ENCODE results near the gene FN3KRP. TPM values are rescaled to one million over a fixed set of nuclear protein-coding genes. Genes with fewer than 3 reads are reported as not detected.
A peak's percentile ranks its signal among the peaks of the same experiment; 100 is the strongest.

Gene FN3KRP
- total RNA-seq, 2 donors from 2014 or later = 26.1 to 28.3 TPM

DNA sequence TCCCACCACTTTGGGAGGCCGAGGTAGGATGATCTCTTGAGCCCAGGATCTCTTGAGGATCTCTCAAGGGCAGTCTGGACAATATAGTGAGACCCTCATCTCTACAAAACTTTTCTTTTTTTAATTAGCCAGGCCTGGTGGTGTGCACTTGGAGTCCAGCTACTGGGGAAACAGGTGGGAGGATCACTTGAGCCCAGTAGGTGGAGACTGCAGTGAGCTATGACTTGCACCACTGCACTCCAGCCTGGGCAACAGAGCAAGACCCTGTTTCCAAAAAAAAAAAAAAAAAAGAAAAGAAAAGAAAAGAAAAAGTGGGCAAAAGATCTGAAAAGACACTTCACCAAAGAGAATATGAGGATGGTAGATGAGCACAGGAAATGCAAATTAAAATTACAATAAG, 33.0 kb upstream of the FN3KRP start:
- TF ChIP-seq, protein P1, sequence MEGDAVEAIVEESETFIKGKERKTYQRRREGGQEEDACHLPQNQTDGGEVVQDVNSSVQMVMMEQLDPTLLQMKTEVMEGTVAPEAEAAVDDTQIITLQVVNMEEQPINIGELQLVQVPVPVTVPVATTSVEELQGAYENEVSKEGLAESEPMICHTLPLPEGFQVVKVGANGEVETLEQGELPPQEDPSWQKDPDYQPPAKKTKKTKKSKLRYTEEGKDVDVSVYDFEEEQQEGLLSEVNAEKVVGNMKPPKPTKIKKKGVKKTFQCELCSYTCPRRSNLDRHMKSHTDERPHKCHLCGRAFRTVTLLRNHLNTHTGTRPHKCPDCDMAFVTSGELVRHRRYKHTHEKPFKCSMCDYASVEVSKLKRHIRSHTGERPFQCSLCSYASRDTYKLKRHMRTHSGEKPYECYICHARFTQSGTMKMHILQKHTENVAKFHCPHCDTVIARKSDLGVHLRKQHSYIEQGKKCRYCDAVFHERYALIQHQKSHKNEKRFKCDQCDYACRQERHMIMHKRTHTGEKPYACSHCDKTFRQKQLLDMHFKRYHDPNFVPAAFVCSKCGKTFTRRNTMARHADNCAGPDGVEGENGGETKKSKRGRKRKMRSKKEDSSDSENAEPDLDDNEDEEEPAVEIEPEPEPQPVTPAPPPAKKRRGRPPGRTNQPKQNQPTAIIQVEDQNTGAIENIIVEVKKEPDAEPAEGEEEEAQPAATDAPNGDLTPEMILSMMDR (IDR thresholded peaks at IDR 0.05) = no peak
- TF ChIP-seq POLR2A (IDR thresholded peaks at IDR 0.05) (no peak), POLR2AphosphoS5 (IDR thresholded peaks at IDR 0.05) (no peak)
- Histone ChIP-seq H3K4me3 (no peak overlapping the region), H3K9me3 (no peaks in the 10 kb centered on the region), H3K27ac (no peak overlapping the region), H3K27me3 (replicated peaks; ENCODE audit: insufficient read depth) (no peaks in the 10 kb centered on the region), H3K36me3 (no peaks in the 10 kb centered on the region), H3K4me1 (replicated peaks) (peaks cover 4% of the 10 kb centered on the region)
- 85% methylated on average over 1 of the region's 1 CpG for WGBS
- intact Hi-C loops (cut with DNase I) = no loop called here
- no peak for DNase-seq (ENCODE audit: low spot score)

DNA sequence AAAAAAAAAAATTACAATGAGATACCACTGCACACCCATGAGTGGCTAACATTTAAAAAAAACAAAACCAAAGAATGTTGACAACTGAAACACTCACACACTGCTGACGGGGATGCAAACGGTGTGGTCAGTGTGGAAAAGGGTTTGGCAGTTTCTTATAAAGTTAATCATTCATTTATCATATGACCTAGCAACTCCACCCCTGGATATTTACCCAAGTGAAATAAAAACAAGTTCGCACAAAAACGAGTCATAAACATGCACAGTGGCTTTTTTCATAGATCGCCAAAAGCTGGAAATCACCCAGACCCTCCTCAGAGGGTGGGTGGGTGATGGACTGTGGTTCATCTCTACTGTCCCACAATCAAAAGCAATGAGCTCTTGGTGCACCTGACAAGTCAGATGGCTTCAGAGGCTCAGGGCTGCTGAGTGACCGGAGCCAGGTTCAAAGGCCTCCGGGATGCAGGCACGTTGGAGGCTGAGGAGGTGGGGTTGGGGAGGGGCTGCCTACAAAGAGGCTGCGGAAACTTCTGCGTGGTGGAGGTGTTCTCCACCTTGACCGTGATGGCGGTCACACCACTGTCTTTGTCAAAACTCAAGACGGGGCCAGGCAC, 32.2 kb upstream of the FN3KRP start:
- Histone ChIP-seq H3K4me1 (replicated peaks) (peaks cover 4% of the 10 kb centered on the region), H3K4me3 (no peak overlapping the region), H3K27me3 (replicated peaks; ENCODE audit: insufficient read depth) (no peaks in the 10 kb centered on the region), H3K27ac (peak overlapping the region in 1 of 2 donors; percentile 36), H3K9me3 (no peaks in the 10 kb centered on the region), H3K36me3 (no peaks in the 10 kb centered on the region)
- no peak for DNase-seq (ENCODE audit: low spot score)
- WGBS = 69% methylated on average over 13 of the region's 13 CpGs
- TF ChIP-seq POLR2AphosphoS5 (IDR thresholded peaks at IDR 0.05) (peak; percentile 47), POLR2A (IDR thresholded peaks at IDR 0.05) (no peak)
- intact Hi-C loops (cut with DNase I) = no loop called here

DNA sequence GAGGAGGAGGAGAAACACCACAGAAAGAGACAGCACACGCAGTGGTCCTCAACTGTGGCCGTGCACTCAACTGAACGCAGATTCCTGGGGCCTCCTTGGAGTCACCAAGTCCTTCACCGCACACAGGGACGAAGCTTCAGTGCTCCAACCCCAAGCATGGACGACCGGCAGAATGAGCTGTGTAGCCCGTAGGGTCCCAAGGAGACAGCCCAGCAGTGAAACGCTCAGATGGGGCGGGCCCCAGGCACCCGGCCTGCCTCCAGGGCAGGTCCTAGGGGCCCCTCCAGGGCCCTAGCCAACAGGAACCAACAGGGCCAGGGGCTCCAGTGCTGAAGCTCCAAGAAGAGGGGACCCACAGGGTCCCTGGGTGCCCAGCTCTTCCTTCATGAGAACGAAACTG, 31.2 kb upstream of the FN3KRP start:
- peaks cover 4% of the 10 kb centered on the region for H3K4me1 ChIP-seq (replicated peaks)
- no peaks in the 10 kb centered on the region for H3K27me3 ChIP-seq (replicated peaks; ENCODE audit: insufficient read depth)
- no peak for DNase-seq (ENCODE audit: low spot score)
- TF ChIP-seq, protein P1 (IDR thresholded peaks at IDR 0.05) = no peak
- no peak for TF ChIP-seq POLR2A (IDR thresholded peaks at IDR 0.05)
- no peak for TF ChIP-seq POLR2AphosphoS5 (IDR thresholded peaks at IDR 0.05)
- H3K36me3 ChIP-seq = no peaks in the 10 kb centered on the region
- no peak overlapping the region for H3K4me3 ChIP-seq
- intact Hi-C loops (cut with DNase I) = no loop called here
- no peaks in the 10 kb centered on the region for H3K9me3 ChIP-seq
- 92% methylated on average over 8 of the region's 12 CpGs for WGBS
- H3K27ac ChIP-seq = no peak overlapping the region

DNA sequence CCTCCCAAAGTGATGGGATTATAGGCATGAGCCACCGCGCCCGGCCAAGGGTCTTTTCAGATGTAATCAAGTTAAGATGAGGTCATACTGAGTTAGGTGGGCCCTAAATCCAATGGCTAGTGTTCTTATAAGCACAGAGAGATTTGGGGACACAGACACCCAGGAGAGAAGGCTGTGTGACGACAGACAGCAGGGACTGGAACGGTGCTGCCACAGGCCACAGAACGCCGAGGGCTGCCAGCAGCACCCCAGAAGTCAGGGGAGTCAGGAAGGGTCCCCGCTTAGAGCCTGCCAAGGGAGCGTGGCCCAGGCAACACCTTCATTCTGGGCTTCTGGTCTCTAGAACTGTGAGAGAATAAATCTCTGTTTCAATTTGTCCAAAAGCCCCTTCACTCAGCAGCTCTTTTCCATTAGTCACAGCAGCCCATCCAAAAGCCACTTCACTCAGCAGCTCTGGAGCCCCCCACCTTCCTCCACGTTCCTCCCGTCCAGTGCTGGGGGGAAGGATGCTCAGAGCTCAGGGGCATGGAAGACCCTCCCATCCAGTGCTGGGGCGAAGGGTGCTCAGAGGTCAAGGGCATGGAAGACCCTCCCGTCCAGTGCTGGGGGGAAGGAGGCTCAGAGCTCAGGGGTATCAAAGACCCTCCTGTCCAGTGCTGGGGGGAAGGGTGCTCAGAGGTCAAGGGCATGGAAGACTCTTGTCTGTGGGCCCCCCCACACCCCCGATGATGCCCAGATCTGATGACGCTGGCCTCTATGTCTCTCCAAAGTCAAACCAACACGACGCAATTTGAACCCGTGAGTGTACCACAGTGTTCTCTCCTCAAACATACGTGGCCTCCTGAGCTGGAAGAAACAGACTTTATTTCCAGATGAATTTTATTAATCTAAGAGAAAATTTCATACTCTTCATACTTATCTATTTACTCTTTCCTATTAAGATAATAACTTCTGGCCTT, 29.9 kb upstream of the FN3KRP start:
- Histone ChIP-seq H3K27me3 (replicated peaks; ENCODE audit: insufficient read depth) (no peaks in the 10 kb centered on the region), H3K9me3 (no peaks in the 10 kb centered on the region), H3K36me3 (no peaks in the 10 kb centered on the region), H3K27ac (peak overlapping the region; percentile 64 to 70), H3K4me1 (replicated peaks) (peaks cover 4% of the 10 kb centered on the region), H3K4me3 (no peak overlapping the region)
- TF ChIP-seq POLR2A (IDR thresholded peaks at IDR 0.05) (no peak), POLR2AphosphoS5 (IDR thresholded peaks at IDR 0.05) (no peak)
- TF ChIP-seq, protein P1 (IDR thresholded peaks at IDR 0.05) = no peak
- 86% methylated on average over 19 of the region's 19 CpGs for WGBS
- intact Hi-C loops (cut with DNase I) = no loop called here
- DNase-seq (ENCODE audit: low spot score) = no peak

DNA sequence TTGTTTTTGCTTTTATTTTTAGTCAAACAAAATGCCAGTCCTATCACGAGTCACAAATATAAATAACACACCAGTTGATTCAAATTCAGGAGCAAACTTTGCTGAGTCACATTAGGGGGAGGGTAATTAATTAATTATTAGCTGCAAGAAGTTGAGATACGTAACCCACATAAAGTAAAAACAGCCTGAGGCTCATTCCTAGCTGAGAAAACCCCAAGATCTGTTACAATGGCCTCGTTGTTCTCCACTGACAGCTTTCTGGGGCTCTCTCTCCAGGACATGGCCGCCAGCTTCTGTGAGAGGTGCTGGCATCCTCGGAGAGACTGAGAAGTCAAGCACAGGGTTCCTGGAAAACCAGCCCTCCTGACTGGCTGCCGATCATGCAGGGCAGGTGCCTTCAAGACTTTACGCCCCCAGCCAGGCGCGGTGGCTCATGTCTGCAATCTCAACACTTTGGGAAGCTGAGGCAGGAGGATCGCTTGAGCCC, 29.1 kb upstream of the FN3KRP start:
- no peak for TF ChIP-seq POLR2A (IDR thresholded peaks at IDR 0.05)
- TF ChIP-seq POLR2AphosphoS5 (IDR thresholded peaks at IDR 0.05) = peak; percentile 72
- peak; percentile 79 for DNase-seq (ENCODE audit: low spot score)

More for the DNA sequence above, 29.1 kb upstream of the FN3KRP start:
- WGBS = 37% methylated on average over 10 of the region's 10 CpGs
- intact Hi-C loops (cut with DNase I) = no loop called here
- no peaks in the 10 kb centered on the region for H3K9me3 ChIP-seq
- no peaks in the 10 kb centered on the region for H3K36me3 ChIP-seq
- no peak overlapping the region for H3K4me3 ChIP-seq
- H3K27me3 ChIP-seq (replicated peaks; ENCODE audit: insufficient read depth) = no peaks in the 10 kb centered on the region
- peak overlapping the region; percentile 64 to 70 for H3K27ac ChIP-seq
- H3K4me1 ChIP-seq (replicated peaks) = peaks cover 4% of the 10 kb centered on the region
